ENCODE measurements around the gene KNDC1.

DNA sequence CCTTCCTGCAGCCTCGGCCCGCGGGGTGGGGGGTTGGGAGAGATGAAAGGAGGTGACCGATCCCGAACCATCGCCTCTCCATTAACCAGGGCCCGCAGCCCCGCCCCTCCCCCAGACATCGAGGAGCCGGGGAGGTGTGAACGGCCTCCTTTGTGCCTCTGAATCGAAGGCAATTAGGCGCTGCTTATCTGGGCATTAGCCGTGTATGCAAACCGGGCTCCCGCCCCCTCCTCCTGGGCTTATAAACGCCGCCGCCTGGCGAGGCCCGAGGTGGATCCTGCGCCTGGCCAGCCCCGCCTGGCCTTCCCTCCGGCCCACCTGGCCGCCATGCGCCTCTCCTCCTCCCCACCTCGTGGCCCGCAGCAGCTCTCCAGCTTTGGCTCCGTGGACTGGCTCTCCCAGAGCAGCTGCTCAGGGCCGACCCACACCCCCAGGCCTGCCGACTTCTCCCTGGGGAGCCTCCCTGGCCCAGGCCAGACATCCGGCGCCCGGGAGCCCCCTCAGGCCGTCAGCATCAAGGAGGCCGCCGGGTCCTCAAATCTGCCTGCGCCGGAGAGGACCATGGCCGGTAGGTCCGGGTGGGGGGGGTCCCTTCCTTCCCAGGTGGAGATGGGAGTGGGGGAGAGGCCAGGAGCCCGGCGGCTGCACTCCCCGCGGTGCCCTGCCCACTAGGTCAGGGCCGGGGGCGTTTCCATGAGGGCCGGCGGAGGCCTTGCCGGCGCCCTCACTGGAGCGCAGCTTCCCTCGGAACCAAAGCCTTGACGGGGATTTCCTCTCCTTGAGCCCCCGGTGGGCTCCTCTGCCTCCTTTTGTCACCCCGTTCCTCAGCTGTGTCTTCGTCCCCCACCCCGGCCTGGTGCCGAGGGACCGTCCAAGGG is 77.8 kb downstream of the KNDC1 start, which contains the start of gene VENTX:
- TF ChIP-seq POLR2A (IDR thresholded peaks at IDR 0.05; ENCODE audit: low read length) (no peak), GATA1 (IDR thresholded peaks at IDR 0.05; ENCODE audit: low read depth, low read length) (no peak)

Data from erythroblast (primary cell).